ENCODE data around the gene POLE.

POLE gene

GRCh38 chr12:132661972-132662371, 25.2 kb downstream of the POLE start:
- Histone ChIP-seq H3K18ac (ENCODE audit: low read depth in 1 of 2, low read length in 2 of 2) (no peak overlapping the region), H3K36me3 (ENCODE audit: control insufficient read depth in 1 of 2, insufficient read depth in 2 of 2, low read depth in 1 of 2, low read length in 2 of 2) (peaks cover 77 to 92% of the 10 kb centered on the region in 2 experiments), H3K9ac (ENCODE audit: low read length) (no peak overlapping the region), H3K4ac (ENCODE audit: low read depth in 1 of 2, low read length in 2 of 2) (no peak overlapping the region), H2BK12ac (ENCODE audit: low read length in 2 of 2) (no peak overlapping the region), H3K4me1 (ENCODE audit: control insufficient read depth, insufficient read depth, low read depth, low read length) (no peaks in the 10 kb centered on the region), H4K8ac (ENCODE audit: low read length) (no peak overlapping the region), H4K91ac (ENCODE audit: low read length) (no peak overlapping the region), H3K4me2 (ENCODE audit: low read length, poor library complexity, severe bottlenecking) (no peak overlapping the region), H3K4me3 (ENCODE audit: insufficient read depth in 1 of 2, low read depth in 1 of 2, low read length in 2 of 2) (no peak overlapping the region), H3K27me3 (ENCODE audit: control insufficient read depth in 1 of 2, insufficient read depth in 1 of 2, low read length in 2 of 2) (no peaks in the 10 kb centered on the region), H2AK5ac (ENCODE audit: low read length, severe bottlenecking) (no peak overlapping the region), H3K9me3 (ENCODE audit: control insufficient read depth, low read length) (no peaks in the 10 kb centered on the region), H2AFZ (ENCODE audit: low read depth, low read length) (no peak overlapping the region), H2BK15ac (ENCODE audit: low read depth, poor library complexity, severe bottlenecking) (no peak overlapping the region), H3K14ac (ENCODE audit: low read length in 2 of 2) (no peak overlapping the region), H3K23ac (ENCODE audit: low read length in 2 of 2) (no peak overlapping the region), H2BK120ac (ENCODE audit: low read depth, low read length) (no peak overlapping the region), H3K79me1 (replicated peaks; ENCODE audit: low read length, poor library complexity, severe bottlenecking) (no peaks in the 10 kb centered on the region), H2BK5ac (ENCODE audit: low read depth, low read length, poor library complexity, severe bottlenecking) (no peak overlapping the region), H3K27ac (ENCODE audit: low read length, poor library complexity, severe bottlenecking) (no peak overlapping the region)
- WGBS: 99% methylated on average over 5 of the region's 5 CpGs
- DNase-seq: no peak

GRCh38 chr12:132660996-132661395, 26.1 kb downstream of the POLE start:
- Histone ChIP-seq H2AFZ (ENCODE audit: low read depth, low read length) (no peak overlapping the region), H3K9ac (ENCODE audit: low read length) (no peak overlapping the region), H2BK5ac (ENCODE audit: low read depth, low read length, poor library complexity, severe bottlenecking) (no peak overlapping the region), H3K4me2 (ENCODE audit: low read length, poor library complexity, severe bottlenecking) (no peak overlapping the region), H2AK5ac (ENCODE audit: low read length, severe bottlenecking) (no peak overlapping the region), H3K9me3 (ENCODE audit: control insufficient read depth, low read length) (no peaks in the 10 kb centered on the region), H3K27ac (ENCODE audit: low read length, poor library complexity, severe bottlenecking) (no peak overlapping the region), H3K4ac (ENCODE audit: low read depth in 1 of 2, low read length in 2 of 2) (no peak overlapping the region), H3K36me3 (ENCODE audit: control insufficient read depth in 1 of 2, insufficient read depth in 2 of 2, low read depth in 1 of 2, low read length in 2 of 2) (peaks cover 69 to 89% of the 10 kb centered on the region in 2 experiments), H3K23ac (ENCODE audit: low read length in 2 of 2) (no peak overlapping the region), H2BK12ac (ENCODE audit: low read length in 2 of 2) (no peak overlapping the region), H3K27me3 (ENCODE audit: control insufficient read depth in 1 of 2, insufficient read depth in 1 of 2, low read length in 2 of 2) (no peaks in the 10 kb centered on the region), H2BK15ac (ENCODE audit: low read depth, poor library complexity, severe bottlenecking) (no peak overlapping the region), H3K4me3 (ENCODE audit: insufficient read depth in 1 of 2, low read depth in 1 of 2, low read length in 2 of 2) (no peak overlapping the region), H3K18ac (ENCODE audit: low read depth in 1 of 2, low read length in 2 of 2) (no peak overlapping the region), H3K79me1 (replicated peaks; ENCODE audit: low read length, poor library complexity, severe bottlenecking) (no peaks in the 10 kb centered on the region), H3K14ac (ENCODE audit: low read length in 2 of 2) (no peak overlapping the region), H4K91ac (ENCODE audit: low read length) (no peak overlapping the region), H2BK120ac (ENCODE audit: low read depth, low read length) (no peak overlapping the region), H4K8ac (ENCODE audit: low read length) (no peak overlapping the region), H3K4me1 (ENCODE audit: control insufficient read depth, insufficient read depth, low read depth, low read length) (no peaks in the 10 kb centered on the region)
- no peak for DNase-seq
- 95% methylated on average over 11 of the region's 11 CpGs for WGBS

DNA sequence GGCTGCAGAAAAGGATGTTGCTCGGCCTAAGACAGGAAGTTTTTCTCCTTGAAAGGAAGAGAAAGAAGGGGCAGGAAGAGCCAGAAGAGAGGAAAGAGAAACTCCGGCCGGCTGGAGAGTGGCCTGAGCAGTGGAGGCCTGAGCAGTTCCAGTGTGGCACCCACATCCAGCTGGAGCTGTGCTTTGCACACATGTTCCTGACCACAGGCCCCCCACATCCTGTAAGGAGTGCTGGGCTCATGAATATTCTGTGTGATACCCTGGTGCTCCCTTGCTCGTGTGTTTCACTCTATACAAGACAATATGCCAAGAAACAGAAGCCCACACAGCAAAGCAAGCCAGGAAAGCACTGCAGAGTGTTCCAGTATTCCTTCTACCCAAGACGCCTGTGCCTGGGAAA, 27.1 kb downstream of the POLE start:
- Histone ChIP-seq H2BK5ac (ENCODE audit: low read depth, low read length, poor library complexity, severe bottlenecking) (no peak overlapping the region), H2AFZ (ENCODE audit: low read depth, low read length) (no peak overlapping the region), H3K18ac (ENCODE audit: low read depth in 1 of 2, low read length in 2 of 2) (no peak overlapping the region), H4K8ac (ENCODE audit: low read length) (no peak overlapping the region), H3K4me3 (ENCODE audit: insufficient read depth in 1 of 2, low read depth in 1 of 2, low read length in 2 of 2) (no peak overlapping the region), H3K9ac (ENCODE audit: low read length) (no peak overlapping the region), H2AK5ac (ENCODE audit: low read length, severe bottlenecking) (no peak overlapping the region), H3K9me3 (ENCODE audit: control insufficient read depth, low read length) (no peaks in the 10 kb centered on the region), H2BK12ac (ENCODE audit: low read length in 2 of 2) (no peak overlapping the region), H3K14ac (ENCODE audit: low read length in 2 of 2) (no peak overlapping the region), H3K4ac (ENCODE audit: low read depth in 1 of 2, low read length in 2 of 2) (no peak overlapping the region), H3K36me3 (ENCODE audit: control insufficient read depth in 1 of 2, insufficient read depth in 2 of 2, low read depth in 1 of 2, low read length in 2 of 2) (peaks cover 65 to 87% of the 10 kb centered on the region in 2 experiments), H3K4me2 (ENCODE audit: low read length, poor library complexity, severe bottlenecking) (no peak overlapping the region), H3K27me3 (ENCODE audit: control insufficient read depth in 1 of 2, insufficient read depth in 1 of 2, low read length in 2 of 2) (no peaks in the 10 kb centered on the region), H2BK120ac (ENCODE audit: low read depth, low read length) (no peak overlapping the region), H3K23ac (ENCODE audit: low read length in 2 of 2) (no peak overlapping the region), H3K27ac (ENCODE audit: low read length, poor library complexity, severe bottlenecking) (no peak overlapping the region), H4K91ac (ENCODE audit: low read length) (no peak overlapping the region), H3K79me1 (replicated peaks; ENCODE audit: low read length, poor library complexity, severe bottlenecking) (no peaks in the 10 kb centered on the region), H2BK15ac (ENCODE audit: low read depth, poor library complexity, severe bottlenecking) (no peak overlapping the region), H3K4me1 (ENCODE audit: control insufficient read depth, insufficient read depth, low read depth, low read length) (no peaks in the 10 kb centered on the region)
- WGBS: 92% methylated on average over 5 of the region's 5 CpGs
- DNase-seq: no peak

DNA sequence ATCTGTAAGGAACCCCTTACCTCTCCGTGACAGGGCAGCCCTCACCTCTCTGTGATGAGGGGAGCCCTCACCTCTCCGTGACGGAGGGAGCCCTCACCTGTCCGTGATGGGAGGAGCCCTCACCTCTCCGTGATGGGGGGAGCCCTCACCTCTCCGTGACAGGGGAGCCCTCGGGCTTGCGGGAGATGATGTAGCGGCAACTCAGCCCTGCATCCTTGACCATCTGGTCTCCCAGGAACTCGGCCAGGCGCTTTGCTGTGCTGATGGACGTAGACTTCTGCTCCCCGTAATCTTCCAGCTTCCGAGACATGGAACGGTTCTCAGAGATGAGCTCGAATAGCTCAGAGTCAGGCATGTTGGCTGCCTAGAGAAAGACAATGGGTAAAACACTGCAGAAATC, 28.0 kb downstream of the POLE start:
- Histone ChIP-seq H3K9ac (ENCODE audit: low read length) (no peak overlapping the region), H3K4me2 (ENCODE audit: low read length, poor library complexity, severe bottlenecking) (no peak overlapping the region), H3K14ac (ENCODE audit: low read length in 2 of 2) (no peak overlapping the region), H4K8ac (ENCODE audit: low read length) (no peak overlapping the region), H3K9me3 (ENCODE audit: control insufficient read depth, low read length) (no peaks in the 10 kb centered on the region), H3K36me3 (ENCODE audit: control insufficient read depth in 1 of 2, insufficient read depth in 2 of 2, low read depth in 1 of 2, low read length in 2 of 2) (peaks cover 55 to 86% of the 10 kb centered on the region in 2 experiments), H3K27me3 (ENCODE audit: control insufficient read depth in 1 of 2, insufficient read depth in 1 of 2, low read length in 2 of 2) (no peaks in the 10 kb centered on the region), H3K27ac (ENCODE audit: low read length, poor library complexity, severe bottlenecking) (no peak overlapping the region), H2BK12ac (ENCODE audit: low read length in 2 of 2) (no peak overlapping the region), H2BK15ac (ENCODE audit: low read depth, poor library complexity, severe bottlenecking) (no peak overlapping the region), H3K79me1 (replicated peaks; ENCODE audit: low read length, poor library complexity, severe bottlenecking) (no peaks in the 10 kb centered on the region), H2BK120ac (ENCODE audit: low read depth, low read length) (no peak overlapping the region), H4K91ac (ENCODE audit: low read length) (no peak overlapping the region), H2AK5ac (ENCODE audit: low read length, severe bottlenecking) (no peak overlapping the region), H3K23ac (ENCODE audit: low read length in 2 of 2) (no peak overlapping the region), H3K4me1 (ENCODE audit: control insufficient read depth, insufficient read depth, low read depth, low read length) (no peaks in the 10 kb centered on the region), H2BK5ac (ENCODE audit: low read depth, low read length, poor library complexity, severe bottlenecking) (no peak overlapping the region), H3K4me3 (ENCODE audit: insufficient read depth in 1 of 2, low read depth in 1 of 2, low read length in 2 of 2) (no peak overlapping the region), H2AFZ (ENCODE audit: low read depth, low read length) (no peak overlapping the region), H3K4ac (ENCODE audit: low read depth in 1 of 2, low read length in 2 of 2) (no peak overlapping the region), H3K18ac (ENCODE audit: low read depth in 1 of 2, low read length in 2 of 2) (no peak overlapping the region)
- no peak for DNase-seq
- 98% methylated on average over 16 of the region's 16 CpGs for WGBS
